Measurements from ENCODE around the gene ARHGEF26.

ARHGEF26 gene

DNA sequence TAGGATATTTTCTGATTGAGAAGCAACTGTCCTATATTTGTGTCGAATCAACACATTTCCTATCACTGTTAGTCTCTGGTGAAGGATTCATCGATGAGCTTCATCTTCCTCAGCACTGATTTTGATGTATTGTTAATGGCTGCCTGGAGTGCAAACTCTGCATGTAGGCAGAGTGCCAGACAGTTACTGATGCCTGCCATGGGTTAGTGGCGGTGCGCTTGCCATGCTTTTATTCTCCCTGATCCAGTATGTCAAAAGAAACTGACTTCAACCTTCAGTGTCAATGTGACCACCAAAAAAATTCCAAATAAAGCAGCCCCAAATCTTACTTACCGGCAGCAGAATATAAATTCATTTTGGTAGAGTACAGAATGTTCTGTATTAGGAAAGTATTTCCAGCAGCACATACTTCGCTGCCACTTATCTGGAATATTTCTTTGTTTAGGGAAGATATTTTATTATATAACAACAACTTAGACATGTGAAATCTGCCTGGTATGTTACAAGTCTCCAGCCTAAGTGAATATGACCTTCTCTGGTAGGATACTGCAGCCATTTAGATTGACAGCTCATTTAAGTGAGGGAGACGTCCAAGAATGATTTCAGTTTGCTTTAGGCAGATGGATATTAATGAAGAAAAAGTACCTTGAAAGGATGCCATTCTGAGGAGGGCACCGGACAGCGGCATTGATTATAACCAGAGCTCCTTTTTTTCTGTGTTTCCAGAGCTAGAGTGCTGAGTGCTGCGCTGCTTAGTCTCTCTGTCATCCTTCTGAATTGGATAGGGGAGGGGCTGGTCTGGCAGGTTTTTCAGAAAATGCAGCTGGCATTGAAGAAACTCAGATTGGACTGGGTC, 59.9 kb downstream of the ARHGEF26 start:
- Histone ChIP-seq H3K27ac (no peak overlapping the region), H3K27me3 (replicated peaks) (no peaks in the 10 kb centered on the region), H3K36me3 (replicated peaks) (no peaks in the 10 kb centered on the region), H3K4me3 (ENCODE audit: low read depth, low read length) (no peak overlapping the region)
- DNase-seq, result no peak
- TF ChIP-seq, protein P1, sequence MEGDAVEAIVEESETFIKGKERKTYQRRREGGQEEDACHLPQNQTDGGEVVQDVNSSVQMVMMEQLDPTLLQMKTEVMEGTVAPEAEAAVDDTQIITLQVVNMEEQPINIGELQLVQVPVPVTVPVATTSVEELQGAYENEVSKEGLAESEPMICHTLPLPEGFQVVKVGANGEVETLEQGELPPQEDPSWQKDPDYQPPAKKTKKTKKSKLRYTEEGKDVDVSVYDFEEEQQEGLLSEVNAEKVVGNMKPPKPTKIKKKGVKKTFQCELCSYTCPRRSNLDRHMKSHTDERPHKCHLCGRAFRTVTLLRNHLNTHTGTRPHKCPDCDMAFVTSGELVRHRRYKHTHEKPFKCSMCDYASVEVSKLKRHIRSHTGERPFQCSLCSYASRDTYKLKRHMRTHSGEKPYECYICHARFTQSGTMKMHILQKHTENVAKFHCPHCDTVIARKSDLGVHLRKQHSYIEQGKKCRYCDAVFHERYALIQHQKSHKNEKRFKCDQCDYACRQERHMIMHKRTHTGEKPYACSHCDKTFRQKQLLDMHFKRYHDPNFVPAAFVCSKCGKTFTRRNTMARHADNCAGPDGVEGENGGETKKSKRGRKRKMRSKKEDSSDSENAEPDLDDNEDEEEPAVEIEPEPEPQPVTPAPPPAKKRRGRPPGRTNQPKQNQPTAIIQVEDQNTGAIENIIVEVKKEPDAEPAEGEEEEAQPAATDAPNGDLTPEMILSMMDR (IDR thresholded peaks at IDR 0.05; ENCODE audit: low read depth, low read length, missing control alignments), result no peak
- in situ Hi-C loops (cut with HindIII; ENCODE audit: low pct_ligation_motif_present, low sequenced_read_pairs), result no loop called here

DNA sequence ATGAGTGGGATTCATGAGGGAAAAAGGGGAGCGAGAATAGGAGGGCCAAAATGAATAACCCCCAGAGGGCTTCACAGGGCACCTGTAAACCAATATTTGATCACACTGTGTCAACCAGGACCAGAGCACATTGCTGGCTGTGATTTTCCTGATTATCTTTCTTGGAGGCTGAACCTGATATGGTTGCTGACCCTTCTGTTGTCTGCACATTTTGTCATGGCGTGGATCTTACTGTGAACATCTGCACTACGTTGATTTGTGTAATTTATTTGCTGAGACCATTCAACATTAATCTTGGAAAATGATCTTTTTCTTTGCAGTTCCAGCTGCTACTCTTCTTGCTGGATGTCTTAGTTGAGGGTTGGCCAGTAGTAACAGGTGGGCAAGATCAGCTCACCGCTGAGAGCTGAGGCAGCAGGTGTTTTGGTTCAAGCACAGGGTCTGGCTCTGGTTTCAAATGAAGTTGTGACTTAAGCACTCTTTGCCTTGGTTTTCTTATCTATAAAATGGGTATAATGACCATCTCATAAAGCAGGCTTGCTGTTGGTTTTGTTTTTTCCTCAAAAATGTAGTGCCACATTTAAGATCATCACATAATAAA, 61.2 kb downstream of the ARHGEF26 start:
- no peak for DNase-seq
- no peaks in the 10 kb centered on the region for H3K36me3 ChIP-seq (replicated peaks)
- H3K4me3 ChIP-seq (ENCODE audit: low read depth, low read length), result no peak overlapping the region
- no peak overlapping the region for H3K27ac ChIP-seq
- H3K27me3 ChIP-seq (replicated peaks), result no peaks in the 10 kb centered on the region
- TF ChIP-seq, protein P1 (IDR thresholded peaks at IDR 0.05; ENCODE audit: low read depth, low read length, missing control alignments), result no peak
- in situ Hi-C loops (cut with HindIII; ENCODE audit: low pct_ligation_motif_present, low sequenced_read_pairs), result no loop called here

DNA sequence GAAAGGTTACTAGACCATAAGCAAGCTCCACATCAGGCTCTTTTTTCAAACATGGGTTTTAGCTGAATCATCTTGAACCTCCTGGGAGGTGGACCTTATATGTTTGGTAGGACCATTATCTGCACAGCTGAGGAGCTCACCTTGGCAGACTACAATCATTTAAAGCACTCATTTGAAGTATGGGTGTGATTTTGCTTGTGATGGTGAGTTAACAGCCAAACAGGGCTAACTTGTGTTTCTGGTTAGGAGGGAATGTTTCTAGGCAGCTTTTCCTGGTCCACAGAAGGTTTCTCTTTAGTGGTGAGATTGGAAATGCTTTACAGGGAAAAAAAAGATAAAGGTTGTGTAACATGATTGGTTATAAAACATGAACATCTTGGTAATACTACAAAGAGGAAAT, 61.8 kb downstream of the ARHGEF26 start:
- no peak for DNase-seq
- in situ Hi-C loops (cut with HindIII; ENCODE audit: low pct_ligation_motif_present, low sequenced_read_pairs), result no loop called here
- no peak overlapping the region for H3K4me3 ChIP-seq (ENCODE audit: low read depth, low read length)
- H3K27me3 ChIP-seq (replicated peaks), result no peaks in the 10 kb centered on the region
- no peak overlapping the region for H3K27ac ChIP-seq
- no peaks in the 10 kb centered on the region for H3K36me3 ChIP-seq (replicated peaks)
- TF ChIP-seq, protein P1 (IDR thresholded peaks at IDR 0.05; ENCODE audit: low read depth, low read length, missing control alignments), result no peak

DNA sequence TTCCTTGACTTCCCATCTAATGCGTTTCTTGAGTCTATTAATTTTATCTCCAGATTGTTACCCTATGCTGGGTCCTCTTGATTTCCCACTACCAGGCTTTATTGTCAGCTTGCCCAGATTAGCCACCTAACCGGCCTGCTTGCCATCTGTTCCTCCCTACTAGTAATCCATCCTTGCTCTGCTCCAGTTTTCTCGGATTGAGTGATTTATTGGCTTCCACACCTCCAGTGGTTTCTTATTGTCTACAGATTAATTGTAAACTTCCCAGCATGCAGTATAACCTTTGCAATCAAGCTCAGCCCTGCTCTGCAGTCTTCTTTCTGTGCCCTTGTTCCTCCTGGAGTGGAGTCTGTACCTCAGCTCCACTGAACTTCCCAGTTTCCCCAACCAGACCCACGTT, 63.4 kb downstream of the ARHGEF26 start:
- H3K4me3 ChIP-seq (ENCODE audit: low read depth, low read length), result no peak overlapping the region
- in situ Hi-C loops (cut with HindIII; ENCODE audit: low pct_ligation_motif_present, low sequenced_read_pairs), result no loop called here
- no peak overlapping the region for H3K27ac ChIP-seq
- no peak for DNase-seq
- TF ChIP-seq, protein P1 (IDR thresholded peaks at IDR 0.05; ENCODE audit: low read depth, low read length, missing control alignments), result no peak
- no peaks in the 10 kb centered on the region for H3K36me3 ChIP-seq (replicated peaks)
- no peaks in the 10 kb centered on the region for H3K27me3 ChIP-seq (replicated peaks)

DNA sequence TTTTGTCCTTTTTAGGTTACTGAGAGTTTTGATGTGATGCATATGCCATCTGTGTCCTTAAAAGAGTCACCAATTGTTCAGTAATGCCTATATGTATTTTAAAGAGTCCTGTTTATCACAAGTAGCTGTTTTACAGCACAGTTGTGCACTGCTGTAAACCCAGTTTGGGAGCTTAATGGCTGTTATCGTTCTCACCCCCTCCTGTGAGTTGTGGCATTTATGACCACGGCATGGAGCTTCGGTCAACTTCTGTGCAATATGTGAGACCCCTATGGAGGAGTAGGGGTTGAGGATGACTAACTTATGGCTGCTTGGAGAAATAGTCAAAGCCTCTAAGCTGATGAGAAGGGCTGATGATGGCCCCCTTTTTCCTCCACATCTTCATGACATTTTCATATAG, 67.2 kb downstream of the ARHGEF26 start:
- TF ChIP-seq, protein P1 (IDR thresholded peaks at IDR 0.05; ENCODE audit: low read depth, low read length, missing control alignments), result no peak
- H3K36me3 ChIP-seq (replicated peaks), result no peaks in the 10 kb centered on the region
- H3K27me3 ChIP-seq (replicated peaks), result no peaks in the 10 kb centered on the region
- no peak overlapping the region for H3K27ac ChIP-seq
- in situ Hi-C loops (cut with HindIII; ENCODE audit: low pct_ligation_motif_present, low sequenced_read_pairs), result no loop called here
- no peak overlapping the region for H3K4me3 ChIP-seq (ENCODE audit: low read depth, low read length)
- no peak for DNase-seq

Measured in brain microvascular endothelial cell (primary cell).